GM12872 (cell line): ENCODE results near the gene ZNF480.
A peak's percentile ranks its signal among the peaks of the same experiment; 100 is the strongest.

Source experiments
- TF ChIP-seq, protein P1 (sequence below): IDR thresholded peaks from 3 replicates; pipeline ENCODE4 v1.5.1; 2011; ENCODE audit warnings: low read depth, mild to moderate bottlenecking, low read length, moderate library complexity; ENCODE audit not compliant: insufficient read depth

The ZNF480 gene

DNA sequence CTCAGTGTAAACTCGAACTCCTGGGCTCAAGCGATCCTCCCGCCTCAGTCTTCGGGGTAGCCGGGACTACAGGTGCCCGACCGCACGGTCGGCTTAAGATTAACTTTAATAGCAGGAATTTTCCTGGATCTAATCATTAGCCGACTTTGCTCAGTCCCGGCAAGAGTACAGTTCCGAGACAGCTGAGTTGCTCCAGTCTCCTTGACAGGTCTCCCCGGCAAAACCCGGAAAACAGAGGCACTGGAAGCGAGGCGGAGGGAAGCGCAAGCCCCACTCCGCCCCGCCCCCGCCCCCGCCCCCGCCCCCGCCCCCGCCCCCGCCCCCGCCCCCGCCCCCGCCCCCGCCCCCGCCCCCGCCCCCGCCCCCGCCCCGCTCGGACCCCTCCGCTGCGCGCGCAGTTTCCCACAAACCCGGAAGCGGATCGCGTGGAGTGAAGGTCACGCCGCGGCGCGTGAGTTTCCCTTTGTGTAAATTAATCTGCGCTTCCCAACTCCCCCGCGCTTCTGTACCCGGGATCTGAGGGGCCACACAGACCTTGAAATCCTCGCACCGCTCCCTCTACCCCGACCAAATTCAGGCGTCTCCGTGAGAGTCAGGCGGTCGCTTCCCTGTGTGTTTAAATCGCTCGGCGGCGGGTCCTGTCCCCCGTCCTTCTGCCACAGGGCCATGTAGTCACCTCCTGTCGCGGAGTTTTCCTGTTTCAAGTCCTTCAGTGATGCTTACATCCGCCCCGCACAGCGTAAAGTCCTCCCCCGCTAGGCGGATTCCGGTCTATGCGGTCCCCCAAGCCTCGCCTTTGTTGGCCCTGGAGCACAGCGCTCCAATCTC is at the start of gene ZNF480:
Gene ZNF480, plus strand, starts transcription at position 397 of the 828 bp plus-strand sequence. CDS start 3,244 bp downstream, outside the sequence.
- TF ChIP-seq, protein P1, sequence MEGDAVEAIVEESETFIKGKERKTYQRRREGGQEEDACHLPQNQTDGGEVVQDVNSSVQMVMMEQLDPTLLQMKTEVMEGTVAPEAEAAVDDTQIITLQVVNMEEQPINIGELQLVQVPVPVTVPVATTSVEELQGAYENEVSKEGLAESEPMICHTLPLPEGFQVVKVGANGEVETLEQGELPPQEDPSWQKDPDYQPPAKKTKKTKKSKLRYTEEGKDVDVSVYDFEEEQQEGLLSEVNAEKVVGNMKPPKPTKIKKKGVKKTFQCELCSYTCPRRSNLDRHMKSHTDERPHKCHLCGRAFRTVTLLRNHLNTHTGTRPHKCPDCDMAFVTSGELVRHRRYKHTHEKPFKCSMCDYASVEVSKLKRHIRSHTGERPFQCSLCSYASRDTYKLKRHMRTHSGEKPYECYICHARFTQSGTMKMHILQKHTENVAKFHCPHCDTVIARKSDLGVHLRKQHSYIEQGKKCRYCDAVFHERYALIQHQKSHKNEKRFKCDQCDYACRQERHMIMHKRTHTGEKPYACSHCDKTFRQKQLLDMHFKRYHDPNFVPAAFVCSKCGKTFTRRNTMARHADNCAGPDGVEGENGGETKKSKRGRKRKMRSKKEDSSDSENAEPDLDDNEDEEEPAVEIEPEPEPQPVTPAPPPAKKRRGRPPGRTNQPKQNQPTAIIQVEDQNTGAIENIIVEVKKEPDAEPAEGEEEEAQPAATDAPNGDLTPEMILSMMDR, result 0 out of 3 replicates have a peak, but pooled peaks have one; percentile 11

DNA sequence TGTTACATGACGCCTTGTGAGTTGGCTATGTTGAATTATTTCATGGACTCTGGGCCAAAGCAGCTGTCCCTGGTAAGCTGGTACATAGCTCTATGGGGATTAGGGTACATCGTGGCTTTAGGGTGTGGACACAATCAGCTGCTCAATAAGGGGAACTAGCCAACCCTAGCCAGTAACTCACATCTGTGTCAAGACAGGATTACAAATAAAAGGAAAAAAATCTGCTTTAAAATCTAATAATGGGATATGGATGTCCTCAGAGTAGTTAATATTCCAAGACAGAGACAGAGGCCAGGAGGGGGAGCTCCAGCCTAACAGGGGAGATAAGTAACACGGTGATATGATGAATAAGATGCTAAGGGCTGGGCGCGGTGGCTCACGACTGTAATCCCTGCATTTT is 48.7 kb upstream of the ZNF480 start:
- TF ChIP-seq, protein P1, result no peak; the same call in 2 of the 3 replicates

DNA sequence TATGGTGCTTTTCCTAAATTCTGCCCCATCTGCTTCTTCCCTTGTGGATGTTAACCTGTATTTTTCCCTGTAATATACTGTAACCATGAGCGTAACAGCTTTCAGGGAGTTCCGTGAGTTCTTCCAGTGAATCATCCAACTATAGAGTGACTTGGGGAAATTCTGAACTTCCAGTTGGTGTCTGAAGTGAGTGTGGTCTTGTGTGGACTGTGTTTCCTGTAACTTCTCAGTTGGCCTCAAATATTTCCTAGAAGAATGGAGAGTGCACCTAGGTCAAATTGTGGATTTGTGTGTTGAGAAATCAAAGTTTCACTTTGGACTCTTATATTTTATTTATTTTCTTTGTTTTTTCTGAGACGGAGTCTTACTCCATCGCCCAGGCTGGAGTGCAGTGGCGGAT is 38.5 kb upstream of the ZNF480 start:
- TF ChIP-seq, protein P1, result no peak

DNA sequence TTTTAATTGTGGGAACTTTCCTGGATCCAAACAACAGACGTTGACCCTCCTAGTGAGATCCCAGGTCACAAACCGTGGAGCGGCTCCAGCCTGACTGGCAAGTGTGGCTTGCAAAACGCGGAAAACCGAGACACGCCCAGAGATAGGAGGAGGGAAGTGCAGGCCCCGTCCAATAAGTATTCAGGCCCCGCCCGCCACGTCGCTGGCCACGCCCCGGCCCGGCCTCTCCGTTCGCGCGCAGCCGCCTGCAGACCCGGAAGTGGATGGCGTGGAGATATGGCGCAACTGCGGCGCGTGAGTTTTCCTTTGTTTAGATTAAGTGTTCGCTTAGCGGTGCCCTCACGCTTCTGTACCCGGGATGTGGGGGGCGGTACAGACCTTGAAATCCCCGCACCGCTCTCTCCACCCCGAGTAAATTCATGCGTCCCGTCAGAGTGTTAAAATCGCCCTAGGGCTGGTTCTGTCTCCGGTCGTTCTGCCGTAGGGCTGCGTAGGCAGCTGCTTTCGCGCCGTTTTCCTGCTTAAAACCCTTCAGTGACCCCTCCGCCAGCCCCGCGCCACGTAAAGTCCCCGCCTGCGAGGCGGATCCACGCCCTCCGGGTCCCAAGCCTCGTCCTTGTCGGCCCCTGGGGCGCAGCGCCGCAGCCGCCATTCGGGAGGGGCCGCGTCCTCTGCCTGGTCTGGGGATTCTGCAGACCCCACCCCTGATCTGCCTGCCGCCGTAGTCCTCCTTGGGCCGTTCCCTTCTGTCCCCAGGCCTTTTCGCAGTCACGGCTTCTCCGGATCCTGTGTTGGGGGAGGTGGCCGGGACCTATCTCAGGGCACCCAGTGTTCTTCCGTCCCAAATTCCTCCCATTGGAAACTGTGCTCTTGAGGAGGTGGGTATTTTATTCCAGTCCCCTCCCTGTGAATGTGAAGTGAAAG is 27.4 kb upstream of the ZNF480 start, which contains the start of gene ZNF766:
Gene ZNF766, plus strand, starts transcription at position 250 of the 924 bp plus-strand sequence. Its CDS starts 27 bp downstream, at position 277.
- TF ChIP-seq, protein P1, result no peak

DNA sequence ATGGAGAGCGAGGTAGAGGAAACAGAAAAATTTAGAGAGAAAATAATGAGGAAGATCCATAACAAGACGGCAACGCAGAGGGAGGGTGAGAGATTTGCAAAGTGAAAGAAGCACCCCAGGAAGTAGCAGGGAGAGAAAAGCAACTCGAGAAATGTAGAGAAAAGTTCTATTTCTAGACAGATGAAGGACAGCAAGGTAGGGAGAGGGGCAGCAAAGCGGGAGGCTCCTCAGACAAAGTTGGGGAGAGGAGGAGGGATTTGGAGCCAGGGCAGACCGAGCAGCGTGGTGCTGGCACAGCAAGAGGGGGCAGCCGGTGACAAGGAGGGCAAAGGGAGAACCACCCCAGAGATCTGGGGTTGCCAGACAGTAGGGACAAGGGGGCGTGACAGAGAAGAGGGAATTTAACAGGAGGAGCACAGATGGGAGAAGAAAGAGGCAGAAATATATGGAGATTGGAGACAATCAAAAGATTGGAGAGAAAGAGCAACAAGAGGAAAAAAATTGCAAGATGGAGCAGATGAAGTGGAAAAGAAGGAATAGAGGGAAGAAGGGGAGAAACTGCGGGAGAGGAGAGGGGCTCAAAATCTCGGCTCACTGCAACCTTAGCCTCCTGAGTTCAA is 26.6 kb upstream of the ZNF480 start:
- TF ChIP-seq, protein P1, result no peak

DNA sequence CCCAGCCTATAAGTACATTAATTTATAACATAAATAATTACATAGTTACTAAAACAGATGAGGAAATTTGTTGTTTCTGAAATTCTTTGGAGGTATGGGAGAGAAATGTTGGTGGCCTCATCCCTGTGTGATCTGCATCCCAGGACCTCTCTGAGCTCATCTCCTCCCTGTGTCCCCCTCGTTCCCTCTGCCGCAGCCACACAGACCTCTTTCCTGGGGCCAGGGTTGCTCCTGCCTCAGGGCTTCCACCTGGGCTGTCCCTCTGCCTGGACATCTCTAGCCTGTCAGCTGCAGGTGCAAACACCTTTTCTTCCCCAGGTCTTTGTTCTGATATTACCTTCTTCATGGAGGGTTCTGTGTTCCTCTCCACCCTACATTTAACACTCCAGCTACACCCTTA is 23.7 kb upstream of the ZNF480 start:
- TF ChIP-seq, protein P1, result no peak
